GM23248 (cell line): ENCODE data around the gene ZNF606.

Experiments used
- EZH2 ChIP-seq: fragments of 200-600 bp; sonication (generic); IDR thresholded peaks from 2 replicates; pipeline ENCODE4 v1.6.1; 2018; ENCODE audit warnings: antibody characterized with exemption, mild to moderate bottlenecking; ENCODE audit not compliant: insufficient read depth, poor library complexity, severe bottlenecking
- EZH2phosphoT487 ChIP-seq: fragments of 200-600 bp; sonication (generic); IDR thresholded peaks from 2 replicates; pipeline ENCODE4 v1.6.1; 2018; ENCODE audit warnings: antibody characterized with exemption, moderate library complexity, mild to moderate bottlenecking, low read depth; ENCODE audit not compliant: insufficient read depth

GRCh38 chr19:58044391-58044790 lies 41.8 kb upstream of the ZNF606 start:
- TF ChIP-seq EZH2phosphoT487, result no peak
- no peak for TF ChIP-seq EZH2
